Bronchial epithelial cell (primary cell): ENCODE data around the gene SLC38A3. TPM values are rescaled to one million over a fixed set of nuclear protein-coding genes. Genes with fewer than 3 reads are reported as not detected.
A peak's percentile ranks its signal among the peaks of the same experiment; 100 is the strongest.

Experiments
- DNase-seq: peaks from one replicate; pipeline ENCODE4 v3.0.0-alpha.2; 2010; ENCODE audit warnings: low read depth
- FAIRE-seq: peaks from 2 replicates; lab custom pipeline; 2011; peaks lifted over from hg19 to GRCh38; lab: Jason Lieb, UNC
- H3K27me3 ChIP-seq: 2 replicates; pipeline ENCODE4 v1.5.1; 2011; ENCODE audit warnings: low read length; ENCODE audit not compliant: control insufficient read depth, insufficient read depth
- H3K36me3 ChIP-seq: 2 replicates; pipeline ENCODE4 v1.5.1; 2011; ENCODE audit warnings: low read length; ENCODE audit not compliant: control insufficient read depth, insufficient read depth
- H3K4me3 ChIP-seq: 2 replicates; pipeline ENCODE4 v1.5.1; 2011; ENCODE audit warnings: mild to moderate bottlenecking, low read depth, low read length, control low read depth
- total RNA-seq: library from RNA; depleted of rRNA; stranded (reverse); fragments of >200 nt; gene quantifications from 2 replicates; pipeline ENCODE4 v1.2.1, GENCODE V29; 2014
- TF ChIP-seq, protein P1 (sequence below): IDR thresholded peaks from 2 replicates; pipeline ENCODE4 v1.5.1; 2011; ENCODE audit warnings: mild to moderate bottlenecking, moderate library complexity, low read length, control low read depth, inconsistent platforms; ENCODE audit not compliant: insufficient read depth, severe bottlenecking

Gene SLC38A3
- total RNA-seq, 1 donor from 2014 or later = not detected

GRCh38 chr3:50217681-50218080 lies 12.6 kb downstream of the SLC38A3 start:
- TF ChIP-seq, protein P1, sequence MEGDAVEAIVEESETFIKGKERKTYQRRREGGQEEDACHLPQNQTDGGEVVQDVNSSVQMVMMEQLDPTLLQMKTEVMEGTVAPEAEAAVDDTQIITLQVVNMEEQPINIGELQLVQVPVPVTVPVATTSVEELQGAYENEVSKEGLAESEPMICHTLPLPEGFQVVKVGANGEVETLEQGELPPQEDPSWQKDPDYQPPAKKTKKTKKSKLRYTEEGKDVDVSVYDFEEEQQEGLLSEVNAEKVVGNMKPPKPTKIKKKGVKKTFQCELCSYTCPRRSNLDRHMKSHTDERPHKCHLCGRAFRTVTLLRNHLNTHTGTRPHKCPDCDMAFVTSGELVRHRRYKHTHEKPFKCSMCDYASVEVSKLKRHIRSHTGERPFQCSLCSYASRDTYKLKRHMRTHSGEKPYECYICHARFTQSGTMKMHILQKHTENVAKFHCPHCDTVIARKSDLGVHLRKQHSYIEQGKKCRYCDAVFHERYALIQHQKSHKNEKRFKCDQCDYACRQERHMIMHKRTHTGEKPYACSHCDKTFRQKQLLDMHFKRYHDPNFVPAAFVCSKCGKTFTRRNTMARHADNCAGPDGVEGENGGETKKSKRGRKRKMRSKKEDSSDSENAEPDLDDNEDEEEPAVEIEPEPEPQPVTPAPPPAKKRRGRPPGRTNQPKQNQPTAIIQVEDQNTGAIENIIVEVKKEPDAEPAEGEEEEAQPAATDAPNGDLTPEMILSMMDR = no peak
- FAIRE-seq (peak; percentile 87), DNase-seq (peak; percentile 56)
- H3K36me3 ChIP-seq = no peaks in the 10 kb centered on the region
- H3K4me3 ChIP-seq = no peak overlapping the region
- H3K27me3 ChIP-seq = no peaks in the 10 kb centered on the region

- no peak overlapping the region for H3K4me3 ChIP-seq
- no peaks in the 10 kb centered on the region for H3K27me3 ChIP-seq
- H3K36me3 ChIP-seq = no peaks in the 10 kb centered on the region
- FAIRE-seq (no peak), DNase-seq (no peak)
- TF ChIP-seq, protein P1 = no peak
These were observed 13.4 kb downstream of the SLC38A3 start for GRCh38 chr3:50218448-50218847.

- DNase-seq = no peak
- FAIRE-seq = no peak
- TF ChIP-seq, protein P1 = no peak
- H3K4me3 ChIP-seq = no peak overlapping the region
- no peaks in the 10 kb centered on the region for H3K36me3 ChIP-seq
- no peaks in the 10 kb centered on the region for H3K27me3 ChIP-seq
These were observed 14.2 kb downstream of the SLC38A3 start for GRCh38 chr3:50219285-50219684.

DNA sequence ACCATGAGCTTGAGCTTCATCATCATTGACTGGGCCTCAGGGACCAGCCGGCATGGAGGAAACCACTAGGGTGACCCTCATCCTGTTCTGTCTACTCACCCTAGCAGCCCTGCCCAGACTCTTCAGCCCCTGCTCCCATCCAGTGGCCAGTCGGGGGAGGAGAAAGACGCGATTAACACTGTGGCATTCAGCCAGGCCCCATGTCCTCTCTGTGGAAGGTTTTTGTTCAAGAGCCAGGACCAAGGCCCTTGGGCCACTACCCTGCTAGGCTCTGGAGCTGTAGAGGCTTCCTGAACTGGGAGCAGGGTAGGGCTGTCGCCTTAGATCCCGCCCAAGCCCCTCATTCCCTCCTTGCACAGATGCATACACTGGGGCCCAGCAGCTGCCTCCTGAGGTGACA lies 15.0 kb downstream of the SLC38A3 start:
- Histone ChIP-seq H3K27me3 (no peaks in the 10 kb centered on the region), H3K4me3 (no peak overlapping the region), H3K36me3 (no peaks in the 10 kb centered on the region)
- TF ChIP-seq, protein P1 = no peak
- no peak for FAIRE-seq
- DNase-seq = no peak

- DNase-seq = no peak
- no peaks in the 10 kb centered on the region for H3K36me3 ChIP-seq
- H3K27me3 ChIP-seq = no peaks in the 10 kb centered on the region
- no peak for FAIRE-seq
- TF ChIP-seq, protein P1 = no peak
- H3K4me3 ChIP-seq = no peak overlapping the region
These were observed 16.0 kb downstream of the SLC38A3 start for GRCh38 chr3:50221051-50221410.

- Histone ChIP-seq H3K27me3 (no peaks in the 10 kb centered on the region), H3K4me3 (no peak overlapping the region), H3K36me3 (no peaks in the 10 kb centered on the region)
- TF ChIP-seq, protein P1 = no peak
- no peak for FAIRE-seq
- DNase-seq = no peak
These were observed 16.5 kb downstream of the SLC38A3 start for GRCh38 chr3:50221411-50222168.
